HG02973 (cell line): ENCODE data around the gene STBD1.
"Not testable (repeated sequence)": the region's sequence is repeated elsewhere in the genome, so short reads cannot be mapped to it uniquely, and the experiment has no call there.

Source experiments
- ATAC-seq: cut with Tn5 transposase; IDR thresholded peaks from one replicate; pipeline ENCODE4 v1.9.1; 2021; ENCODE audit warnings: moderate library complexity; ENCODE audit not compliant: unreplicated experiment

Gene STBD1

DNA sequence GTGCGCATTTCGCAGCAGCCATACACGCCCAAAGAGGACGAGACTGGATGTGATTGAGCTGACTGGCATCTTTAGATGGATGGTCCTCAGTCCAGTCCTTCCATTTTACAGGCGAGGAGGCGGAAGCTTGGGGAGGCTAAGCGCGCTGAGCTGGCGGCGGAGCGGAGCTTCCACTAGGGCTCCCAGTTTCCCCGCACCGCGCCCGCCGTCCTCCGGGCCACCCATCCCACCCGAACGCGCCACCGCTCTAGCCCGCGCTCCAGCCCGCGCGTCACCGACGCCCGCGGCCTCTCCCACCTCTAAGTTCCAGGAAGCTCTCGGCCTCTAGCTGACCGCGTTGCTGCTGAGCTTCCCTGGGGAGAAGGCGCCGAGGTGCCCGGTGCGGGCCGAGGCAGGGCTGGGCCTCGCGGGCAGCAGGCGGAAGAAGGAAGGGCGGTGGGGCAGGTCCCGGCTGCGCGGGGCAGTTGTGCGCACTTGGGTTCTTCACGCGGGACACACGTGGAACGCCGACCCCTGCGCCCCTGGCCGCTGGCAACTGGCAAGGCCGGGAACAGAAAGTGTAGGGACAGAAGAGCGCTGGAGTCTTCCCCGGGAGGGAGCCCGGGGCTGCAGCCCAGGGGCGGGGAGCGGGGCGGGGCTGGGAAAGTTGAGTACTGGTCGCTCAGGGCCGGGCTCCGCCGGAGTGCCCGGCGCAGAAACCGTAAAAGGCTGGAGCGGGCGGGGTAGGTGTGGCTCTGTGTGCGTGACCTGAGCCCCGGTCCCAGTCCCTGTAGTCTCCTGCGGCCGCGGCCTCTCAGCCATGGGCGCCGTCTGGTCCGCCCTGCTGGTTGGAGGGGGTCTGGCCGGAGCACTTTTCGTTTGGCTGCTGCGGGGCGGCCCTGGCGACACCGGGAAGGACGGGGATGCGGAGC, at the start of gene STBD1:
Gene STBD1 (plus strand): TSS at position 763 of the 911 bp plus-strand sequence. CDS start 37 bp downstream, at position 800.
- ATAC-seq: no peak

DNA sequence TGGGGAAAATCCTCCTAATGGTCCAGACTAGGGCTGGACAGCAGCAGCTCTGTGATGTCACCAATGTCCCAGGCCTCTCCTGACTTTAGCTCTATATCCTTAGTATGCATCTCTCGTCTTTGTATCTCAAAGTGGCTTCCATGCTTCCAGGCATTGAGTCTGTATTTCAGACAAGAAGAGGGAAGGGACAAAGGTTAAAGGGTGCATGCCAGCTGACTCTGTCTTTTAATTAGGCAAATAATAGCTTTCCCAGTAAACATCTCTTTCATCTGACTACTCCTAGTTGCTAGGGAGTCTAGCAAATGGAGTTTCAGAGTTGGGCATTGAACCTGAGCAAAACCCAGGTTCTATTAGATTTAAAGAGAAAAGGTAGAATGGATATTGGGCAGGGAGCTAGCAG, 49.6 kb upstream of the STBD1 start:
- ATAC-seq: no peak

DNA sequence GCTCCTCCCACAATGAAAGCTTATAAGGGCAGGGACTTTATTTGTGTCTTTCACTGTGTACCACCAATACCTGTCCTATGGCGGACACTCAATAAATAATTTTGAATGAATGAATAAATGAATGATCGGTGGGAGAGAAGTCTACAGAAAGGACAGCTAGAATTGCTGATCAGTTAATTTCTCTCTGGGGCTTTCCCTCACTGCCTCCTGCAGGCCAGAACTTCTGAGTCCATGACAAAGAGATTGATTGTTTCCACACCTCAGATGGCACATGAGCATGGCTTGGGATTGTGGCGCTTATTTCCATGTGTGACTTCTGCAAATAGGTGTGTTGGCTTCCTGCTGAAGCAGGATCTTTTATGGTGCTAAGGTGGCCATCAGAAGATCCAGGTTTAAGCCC, 48.7 kb upstream of the STBD1 start:
- ATAC-seq: no peak

DNA sequence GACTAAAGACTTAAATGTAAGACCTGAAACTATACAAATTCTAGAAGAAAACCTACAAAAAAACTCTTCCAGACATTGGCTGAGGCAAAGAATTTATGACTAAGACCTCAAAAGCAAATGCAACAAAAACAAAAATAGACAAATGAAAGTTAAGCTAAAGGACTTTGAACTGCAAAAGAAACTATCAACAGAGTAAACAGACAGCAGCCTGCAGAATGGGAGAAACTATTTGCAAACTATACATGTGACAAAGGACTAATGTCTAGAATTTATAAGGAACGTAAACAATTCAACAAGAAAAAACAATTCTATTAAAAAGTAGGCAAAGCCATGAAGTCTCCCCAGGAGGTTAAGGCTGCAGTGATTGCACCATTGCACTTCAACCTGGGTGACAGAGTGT, 46.0 kb upstream of the STBD1 start:
- no peak for ATAC-seq

DNA sequence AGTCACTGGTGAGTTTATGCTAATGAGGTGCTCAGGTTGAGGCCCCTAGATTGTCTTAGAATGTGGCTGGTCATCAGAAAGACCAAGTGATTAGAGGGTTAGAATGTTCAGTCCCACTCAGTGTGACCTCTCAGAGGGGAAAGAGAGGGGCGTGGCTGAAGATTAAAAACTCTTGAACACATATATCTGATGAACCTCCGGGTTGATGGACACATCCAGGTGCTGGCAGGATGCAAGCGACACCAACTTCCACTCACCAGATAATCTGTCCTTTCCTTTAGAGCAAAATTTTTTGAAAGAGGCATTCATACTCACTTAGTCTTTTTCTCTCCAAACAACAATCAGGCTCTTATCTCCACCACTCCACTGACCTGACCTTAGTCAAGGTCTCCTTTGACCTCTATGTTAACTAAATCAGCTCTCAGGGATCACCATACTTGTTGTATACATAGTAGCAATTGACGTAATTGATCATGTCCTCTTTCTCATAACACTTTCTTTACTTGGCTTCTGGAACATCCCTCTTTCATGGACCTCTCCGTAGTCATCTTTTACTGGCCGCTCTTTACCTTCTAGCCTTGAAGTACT, 40.8 kb upstream of the STBD1 start:
- no peak for ATAC-seq

DNA sequence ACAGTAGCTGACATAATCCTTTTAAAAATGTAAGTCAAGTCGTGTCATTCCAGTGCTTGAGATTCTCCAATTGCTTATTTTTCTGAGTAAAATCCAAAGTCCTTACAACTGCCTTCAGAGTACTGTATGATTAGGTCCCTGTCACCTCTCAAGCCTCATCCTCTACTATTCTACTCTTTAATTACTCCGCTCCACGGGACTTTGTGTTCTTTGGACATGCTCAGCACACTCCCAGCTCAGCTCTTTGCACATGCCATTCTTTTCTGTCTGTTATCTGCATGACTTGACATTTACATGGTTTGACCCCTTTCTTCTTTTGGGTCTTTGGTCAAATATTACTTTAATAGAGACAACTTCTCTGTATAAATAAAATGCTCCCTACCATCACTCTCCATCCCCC, 39.9 kb upstream of the STBD1 start:
- no peak for ATAC-seq

DNA sequence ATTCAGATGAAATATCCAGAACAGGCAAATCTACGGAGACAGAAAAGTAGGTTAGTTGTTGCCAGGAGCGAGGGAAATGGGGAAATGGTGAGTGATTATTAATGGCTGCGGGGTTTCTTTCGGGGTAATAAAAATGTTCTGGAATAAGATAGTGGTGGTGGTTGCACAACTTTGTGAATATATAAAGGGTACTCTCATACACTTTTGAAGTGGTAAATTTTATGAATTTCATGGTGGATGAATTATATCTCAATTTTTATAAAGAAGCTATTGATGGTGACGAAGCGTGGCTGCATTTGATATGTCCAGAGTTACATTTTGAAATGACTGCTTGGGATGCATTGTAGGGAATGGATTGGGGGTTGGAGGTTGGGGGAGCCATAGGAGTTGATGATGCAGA, 38.7 kb upstream of the STBD1 start:
- no peak for ATAC-seq

DNA sequence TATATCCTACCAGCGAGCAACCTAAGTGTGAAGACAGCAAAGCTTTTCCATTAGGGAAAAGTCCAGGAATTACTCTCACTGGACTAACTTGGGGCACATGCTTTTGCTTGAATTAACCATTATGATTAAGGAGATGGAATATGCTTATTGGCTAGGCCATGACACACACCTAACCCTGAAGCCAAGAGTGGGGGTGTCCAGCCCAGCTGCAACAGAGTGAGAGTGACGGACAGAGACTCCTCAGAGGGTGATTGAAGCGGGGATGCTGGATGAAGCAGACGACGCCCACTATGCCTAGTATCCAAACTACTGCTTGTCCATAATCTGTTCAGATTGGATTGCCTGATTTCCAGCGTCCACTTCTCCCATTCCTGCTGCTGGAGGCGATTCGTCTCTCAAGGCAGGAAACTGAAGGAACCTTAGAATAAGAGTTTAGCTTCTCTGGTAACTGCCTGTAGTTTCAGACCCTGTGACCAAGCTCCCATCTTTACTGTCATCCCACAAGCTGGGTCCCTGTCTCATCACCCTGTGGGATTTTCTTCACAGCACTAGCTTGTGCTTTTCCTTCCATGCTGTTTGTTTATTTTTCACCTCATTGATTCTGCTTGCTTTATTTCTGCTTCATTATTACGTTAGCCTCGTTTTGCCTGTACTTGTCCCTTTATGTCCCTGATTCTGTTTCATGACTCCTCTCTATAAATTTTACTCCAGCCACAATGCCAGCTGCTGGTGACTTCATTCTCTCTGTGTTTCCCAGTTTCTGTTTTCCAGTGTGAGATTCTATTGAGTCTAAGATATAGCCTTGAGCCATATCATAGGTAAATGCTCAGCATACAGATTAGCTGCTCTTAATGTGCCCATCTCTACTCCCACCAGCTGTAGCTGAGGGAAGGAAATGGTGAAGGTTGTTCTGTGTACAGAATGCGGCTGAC, 36.0 kb upstream of the STBD1 start:
- no peak for ATAC-seq

DNA sequence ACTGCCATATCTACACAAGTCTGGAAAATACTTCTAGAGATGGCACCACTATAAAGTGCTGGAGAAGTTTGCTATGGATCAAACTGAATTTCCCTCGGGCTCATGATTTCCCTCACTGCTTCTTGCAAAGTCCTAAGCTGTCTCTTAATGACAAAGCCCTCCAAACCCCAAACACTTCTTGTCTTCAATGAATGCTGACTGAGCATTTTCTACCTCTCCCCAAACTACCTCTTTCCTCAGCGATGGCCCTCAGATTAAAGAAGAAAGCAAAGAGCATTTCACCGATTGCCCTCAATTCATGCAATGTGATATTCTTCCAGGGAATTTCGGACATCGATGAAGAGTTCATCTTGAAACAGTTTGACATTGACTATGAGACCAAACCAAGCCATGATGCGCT, 35.3 kb upstream of the STBD1 start:
- no peak for ATAC-seq

DNA sequence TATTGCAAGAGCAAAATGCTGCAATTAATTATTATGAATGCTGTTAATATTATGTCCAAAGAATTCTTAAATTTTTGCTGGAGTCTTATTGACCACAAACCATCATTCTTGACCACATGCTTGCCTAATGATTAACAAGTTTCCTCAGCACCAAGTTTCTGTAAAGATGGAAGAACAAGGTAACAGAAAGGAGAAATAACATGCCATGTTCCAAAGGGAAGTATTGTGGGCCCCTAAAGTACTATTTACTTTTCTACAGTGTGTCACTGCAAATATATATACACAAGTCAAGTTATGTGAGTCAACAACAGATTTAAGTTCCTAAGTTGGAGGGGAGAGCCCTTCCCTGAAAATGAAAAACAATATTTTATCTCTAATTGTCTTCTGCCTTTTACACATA, 34.5 kb upstream of the STBD1 start:
- ATAC-seq: no peak

DNA sequence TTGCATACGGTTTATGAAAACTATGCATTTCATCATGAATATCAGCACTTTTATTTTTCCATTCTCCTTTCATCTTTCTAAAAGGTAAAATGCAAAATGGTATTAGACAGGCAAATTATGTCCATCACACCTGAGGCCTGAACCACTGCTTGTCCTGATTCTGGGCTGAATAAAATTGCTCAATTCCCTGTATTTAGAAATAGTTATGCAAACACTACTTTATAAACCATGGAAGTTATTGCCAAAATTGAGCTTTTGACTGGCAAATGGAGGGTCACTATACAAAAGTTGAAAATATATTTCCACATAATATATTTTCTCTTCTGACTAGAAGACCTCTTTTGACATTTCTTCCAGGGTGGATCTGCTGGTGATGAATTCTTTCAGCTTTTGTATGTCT, 34.0 kb upstream of the STBD1 start:
- ATAC-seq: no peak

DNA sequence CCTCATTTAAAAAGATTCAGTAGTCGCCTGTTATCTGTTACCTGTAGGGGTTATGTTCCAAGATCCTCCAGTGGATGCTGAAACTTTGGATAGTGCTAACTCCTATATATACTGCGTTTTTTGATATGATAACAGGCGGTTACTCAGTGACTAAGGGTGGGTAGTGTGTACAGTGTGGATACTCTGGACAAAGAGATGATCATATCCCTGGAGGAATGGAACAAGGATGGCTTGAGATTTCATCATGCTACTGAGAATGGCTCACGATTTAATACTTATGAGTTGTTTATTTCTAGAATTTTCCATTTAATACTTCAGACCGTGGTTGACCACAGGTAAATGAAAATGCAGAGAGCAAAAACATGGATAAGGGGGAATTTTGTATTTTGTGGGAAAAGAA, 33.5 kb upstream of the STBD1 start:
- ATAC-seq: no peak

DNA sequence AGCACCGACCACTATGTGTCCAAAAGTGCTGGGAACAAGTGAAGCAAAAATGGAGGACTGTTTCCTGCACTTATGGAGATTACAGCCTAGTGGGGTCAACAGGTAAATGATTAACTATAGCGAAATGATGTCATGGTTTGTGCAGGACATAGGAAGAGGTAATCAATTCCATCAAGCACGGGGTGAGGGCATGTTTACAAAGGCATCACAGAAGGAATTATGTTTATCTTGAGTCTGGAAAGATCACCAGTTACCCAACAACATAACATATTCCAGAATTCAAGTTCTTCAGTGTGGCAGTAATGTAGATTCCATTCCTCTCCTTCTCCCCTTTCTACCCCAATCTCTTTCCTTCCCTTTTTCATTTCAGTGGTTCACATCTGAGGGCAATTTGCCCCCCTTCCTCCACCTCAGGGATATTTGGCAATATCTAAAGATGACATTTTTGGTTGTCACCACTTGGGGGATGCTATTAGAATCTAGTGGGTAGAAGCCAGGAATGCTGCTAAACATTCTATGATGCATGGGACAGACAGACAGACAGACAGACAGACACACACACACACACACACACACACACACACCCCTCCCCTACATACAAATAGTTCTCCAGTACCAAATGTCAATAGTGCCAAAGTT, 30.9 kb upstream of the STBD1 start:
- ATAC-seq: no peak

DNA sequence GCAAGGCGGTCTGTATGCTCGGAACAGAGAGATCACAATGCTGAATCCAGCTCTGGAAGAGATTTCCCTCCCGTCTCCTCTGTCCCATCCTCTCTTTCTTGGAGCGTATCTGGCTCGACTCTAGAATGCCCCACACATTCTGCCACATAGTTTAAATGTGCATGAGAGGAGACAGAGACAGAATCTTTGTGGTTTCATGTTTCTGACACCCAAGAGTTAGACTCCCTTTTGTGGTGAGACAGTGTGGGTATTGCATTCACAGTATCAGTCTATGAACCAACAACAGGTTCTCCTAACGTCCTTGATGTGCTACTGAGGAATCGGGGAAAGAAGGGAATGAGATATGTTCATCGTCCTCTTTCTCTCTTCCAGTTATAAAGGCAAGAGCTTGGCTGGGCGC, 29.7 kb upstream of the STBD1 start:
- no peak for ATAC-seq

DNA sequence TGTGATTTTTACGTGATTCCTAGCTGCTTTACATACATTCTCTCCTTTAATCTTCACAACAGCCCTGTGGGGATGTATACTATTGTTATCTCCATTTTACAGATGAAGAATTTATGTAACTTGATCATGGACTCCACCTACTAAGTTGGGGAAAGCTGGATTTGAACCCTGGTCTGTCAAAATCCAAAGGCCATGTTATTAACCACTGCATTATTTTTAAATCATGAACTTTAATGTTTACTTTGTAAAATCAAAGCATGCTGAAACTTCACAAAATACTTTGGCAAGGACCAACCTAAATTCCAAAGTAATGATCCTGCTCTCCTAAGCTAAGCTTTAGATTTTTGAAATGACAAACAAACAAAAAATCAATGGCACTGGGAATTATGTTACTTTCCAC, 28.9 kb upstream of the STBD1 start:
- ATAC-seq: no peak

DNA sequence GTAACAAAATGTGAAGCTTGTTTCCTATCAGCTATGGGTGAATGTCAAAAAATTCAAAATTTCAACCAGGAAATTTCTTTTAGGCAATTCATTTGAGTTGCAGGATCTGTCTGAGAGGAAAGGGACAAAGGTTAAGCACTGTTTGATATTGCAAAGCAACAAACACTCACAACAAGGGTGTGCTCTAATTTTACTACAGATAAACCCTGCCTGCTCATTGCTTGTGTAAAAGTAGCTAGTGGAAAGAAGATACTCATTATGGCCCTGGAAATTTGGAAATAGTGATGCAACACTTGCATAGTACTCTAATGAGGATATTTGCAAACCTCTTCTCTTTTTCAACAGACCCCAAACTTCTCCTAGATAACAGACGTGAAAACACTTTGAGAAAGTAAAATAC, 27.9 kb upstream of the STBD1 start:
- ATAC-seq: no peak

DNA sequence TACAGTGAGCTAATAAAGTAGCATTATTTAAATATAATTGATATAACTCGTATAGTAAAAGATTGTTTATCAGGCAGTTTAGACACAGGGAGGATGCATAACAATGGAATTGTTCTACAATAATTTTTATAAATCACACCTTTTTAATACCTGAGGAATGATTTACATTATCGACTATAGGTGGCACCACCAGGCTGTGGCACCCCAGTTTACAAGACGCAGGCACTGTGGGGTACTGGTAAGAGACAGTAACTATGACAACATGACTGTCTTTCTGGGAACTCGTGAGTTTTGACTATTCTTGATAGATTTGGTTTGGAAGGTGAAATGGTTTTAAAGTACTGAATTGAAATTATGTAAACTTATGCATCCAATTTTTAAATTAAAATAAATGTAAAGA, 27.1 kb upstream of the STBD1 start:
- ATAC-seq: no peak

DNA sequence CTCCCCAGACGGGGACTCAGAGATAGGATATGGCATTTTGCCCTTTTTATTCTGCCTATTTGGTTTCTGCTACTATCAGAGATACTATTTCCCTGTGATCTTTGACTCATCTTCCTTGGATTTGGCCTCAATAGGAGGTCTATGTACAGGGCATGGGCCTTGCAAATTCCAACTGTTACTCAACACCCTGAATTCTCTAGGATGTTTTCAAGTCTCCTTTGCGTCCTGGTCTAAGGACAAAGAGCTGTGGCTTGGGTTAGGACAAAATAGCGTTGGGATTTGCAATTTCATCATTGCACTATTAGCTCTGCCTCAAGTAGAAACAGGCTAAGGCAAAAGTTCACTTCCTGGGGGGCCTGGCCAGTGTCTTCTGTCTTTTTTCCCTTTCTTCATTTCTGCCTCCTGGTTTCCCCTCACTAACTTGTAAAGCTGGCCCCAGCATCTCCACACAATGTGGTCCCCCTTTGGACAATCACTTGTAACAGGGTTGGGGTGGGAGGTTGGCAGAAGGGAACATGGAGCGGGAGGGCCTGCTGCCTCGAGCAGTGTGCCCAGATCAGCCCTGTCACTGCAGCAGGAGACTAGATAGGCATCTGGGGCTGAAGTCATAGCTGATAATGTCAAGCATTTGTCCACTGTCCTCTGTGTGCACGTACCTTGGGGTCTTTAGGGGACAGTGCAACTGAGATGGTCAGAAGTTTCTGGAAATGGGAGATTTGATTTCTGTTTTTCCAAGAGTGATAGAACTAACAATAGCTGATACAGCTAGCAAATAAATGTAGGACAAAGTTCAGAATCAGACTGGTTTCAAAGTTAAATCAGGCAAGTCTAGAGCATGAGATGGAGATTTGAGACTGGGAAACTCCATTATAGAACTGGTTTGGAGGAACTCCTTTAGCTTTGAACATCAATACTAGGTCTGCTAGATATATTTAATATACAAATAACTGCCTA, 25.8 kb upstream of the STBD1 start:
- no peak for ATAC-seq

DNA sequence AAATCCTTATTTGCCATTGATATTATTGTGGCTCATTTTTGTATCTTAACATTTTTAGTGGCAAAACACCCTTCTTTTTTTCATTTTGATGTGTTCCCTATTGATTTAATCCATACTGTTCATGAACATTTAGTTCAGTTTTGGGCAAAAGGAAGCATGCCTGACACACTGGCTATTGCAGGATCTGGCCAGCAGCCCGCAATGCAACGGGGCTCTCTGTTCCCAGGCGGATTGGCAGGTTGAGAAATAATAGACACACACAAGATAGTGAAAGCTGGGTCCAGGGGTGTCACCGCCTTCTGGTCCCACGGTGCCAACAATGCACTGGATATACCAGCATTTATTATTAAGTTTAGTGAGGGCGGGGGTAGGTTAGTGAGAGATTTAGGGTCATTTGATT, 24.9 kb upstream of the STBD1 start:
- ATAC-seq: not testable (repeated sequence)
